ENCODE results near the gene SCYGR3. TPM values are rescaled to one million over a fixed set of nuclear protein-coding genes. Genes with fewer than 3 reads are reported as not detected.

Gene SCYGR3
- total and polyA plus RNA-seq, 4 donors = not detected

GRCh38 chr2:227579791-227580190, 34.8 kb downstream of the SCYGR3 start (continued):
- no peak for TF ChIP-seq REST (IDR thresholded peaks at IDR 0.05)

- no peaks in the 10 kb centered on the region for H3K4me1 ChIP-seq (ENCODE audit: control insufficient read depth in 4 of 4, insufficient read depth in 4 of 4, low read length in 3 of 4)
- peaks cover 0 to 14% (median under 1%) of the 10 kb centered on the region in 4 donors for H3K9me3 ChIP-seq (ENCODE audit: control insufficient read depth in 4 of 4, low read length in 3 of 4)
- no peak overlapping the region for H3K9ac ChIP-seq (ENCODE audit: low read depth in 1 of 2, low read length in 2 of 2)
- H3K4me3 ChIP-seq (ENCODE audit: low read depth in 1 of 3, low read length in 3 of 3) = no peak overlapping the region
- 79% methylated on average over 2 of the region's 2 CpGs for WGBS
- H3K27ac ChIP-seq (ENCODE audit: low read depth in 1 of 2, low read length in 2 of 2) = no peak overlapping the region
- no peak for DNase-seq (ENCODE audit: low spot score)
- no peaks in the 10 kb centered on the region for H3K36me3 ChIP-seq (ENCODE audit: control insufficient read depth in 4 of 4, insufficient read depth in 3 of 4, low read depth in 1 of 4, low read length in 3 of 4)
- no peak for TF ChIP-seq FOXA2 (IDR thresholded peaks at IDR 0.05)
- no peak for TF ChIP-seq HNF4A (conservative IDR thresholded peaks at IDR 0.05)
- no peak for TF ChIP-seq TAF1 (conservative IDR thresholded peaks at IDR 0.05)
- no peak for TF ChIP-seq SP1 (IDR thresholded peaks at IDR 0.05)
- TF ChIP-seq REST (IDR thresholded peaks at IDR 0.05) = no peak
- TF ChIP-seq YY1 (IDR thresholded peaks at IDR 0.05) = no peak
- no peak for TF ChIP-seq HNF4G (IDR thresholded peaks at IDR 0.05)
- TF ChIP-seq ATF3 (IDR thresholded peaks at IDR 0.05) = no peak
- TF ChIP-seq RAD21 (IDR thresholded peaks at IDR 0.05) = no peak
- TF ChIP-seq NR2F2 (IDR thresholded peaks at IDR 0.05) = no peak
- TF ChIP-seq MAX (IDR thresholded peaks at IDR 0.05) = no peak
- H3K27me3 ChIP-seq (ENCODE audit: control insufficient read depth in 4 of 4, insufficient read depth in 4 of 4, low read length in 3 of 4) = no peaks in the 10 kb centered on the region
Observed at GRCh38 chr2:227578642-227579041, 36.0 kb downstream of the SCYGR3 start.

GRCh38 chr2:227577555-227577954, 37.1 kb downstream of the SCYGR3 start:
- no peak for DNase-seq (ENCODE audit: low spot score)
- H3K4me3 ChIP-seq (ENCODE audit: low read depth in 1 of 3, low read length in 3 of 3) = no peak overlapping the region
- no peak overlapping the region for H3K9ac ChIP-seq (ENCODE audit: low read depth in 1 of 2, low read length in 2 of 2)
- no peak overlapping the region for H3K27ac ChIP-seq (ENCODE audit: low read depth in 1 of 2, low read length in 2 of 2)
- TF ChIP-seq FOXA1 (IDR thresholded peaks at IDR 0.05) (no peak), REST (IDR thresholded peaks at IDR 0.05) (no peak), HNF4A (conservative IDR thresholded peaks at IDR 0.05) (no peak), TAF1 (conservative IDR thresholded peaks at IDR 0.05) (no peak)
- H3K9me3 ChIP-seq (ENCODE audit: control insufficient read depth in 4 of 4, low read length in 3 of 4) = peaks cover 0 to 6% (median under 1%) of the 10 kb centered on the region in 4 donors
- no peaks in the 10 kb centered on the region for H3K4me1 ChIP-seq (ENCODE audit: control insufficient read depth in 4 of 4, insufficient read depth in 4 of 4, low read length in 3 of 4)
- no peaks in the 10 kb centered on the region for H3K36me3 ChIP-seq (ENCODE audit: control insufficient read depth in 4 of 4, insufficient read depth in 3 of 4, low read depth in 1 of 4, low read length in 3 of 4)
- 56% methylated on average over 2 of the region's 2 CpGs for WGBS
- no peaks in the 10 kb centered on the region for H3K27me3 ChIP-seq (ENCODE audit: control insufficient read depth in 4 of 4, insufficient read depth in 4 of 4, low read length in 3 of 4)
